Sciatic nerve (tissue), 2 donors: ENCODE data around the gene LRBA. TPM values are rescaled to one million over a fixed set of nuclear protein-coding genes. Genes with fewer than 3 reads are reported as not detected.

Experiments used
- ATAC-seq: fragments of 200-7000 bp; cut with Tn5 transposase; one replicate; pipeline ENCODE4 v1.9.1; 2020; ENCODE audit warnings: mild to moderate bottlenecking, moderate library complexity
- DNase-seq: peaks from one replicate; pipeline ENCODE4 v3.0.0-alpha.2; 2020; ENCODE audit warnings: low spot score
- intact Hi-C: fragments of 100-400 bp; cut with DNase I; formaldehyde crosslinking; loops from one replicate; pipeline ENCODE4 v1.14.2; 2022
- total RNA-seq: library from RNA; stranded (reverse); fragmentation: NEBNext Ultra II Directional; extraction: Animal tissue kit (Norgen Biotek cat#: 25700); gene quantifications from one replicate; pipeline ENCODE4 v1.2.1, GENCODE V29; 2021
- donor health status: DM: no; HTN: no; CAD: no.
- donor health status: DM: no; HTN: no; CAD: no.

LRBA gene
- total RNA-seq, 1 donor from 2014 or later, result 34.5 TPM

- intact Hi-C loops, result no loop called here
- no peak for DNase-seq
- ATAC-seq, result no peak
These were observed 752.5 kb downstream of the LRBA start for GRCh38 chr4:150262611-150263010.

- DNase-seq (no peak), ATAC-seq (no peak)
- intact Hi-C loops, result no loop called here
These were observed 753.5 kb downstream of the LRBA start for GRCh38 chr4:150261571-150261970.

DNA sequence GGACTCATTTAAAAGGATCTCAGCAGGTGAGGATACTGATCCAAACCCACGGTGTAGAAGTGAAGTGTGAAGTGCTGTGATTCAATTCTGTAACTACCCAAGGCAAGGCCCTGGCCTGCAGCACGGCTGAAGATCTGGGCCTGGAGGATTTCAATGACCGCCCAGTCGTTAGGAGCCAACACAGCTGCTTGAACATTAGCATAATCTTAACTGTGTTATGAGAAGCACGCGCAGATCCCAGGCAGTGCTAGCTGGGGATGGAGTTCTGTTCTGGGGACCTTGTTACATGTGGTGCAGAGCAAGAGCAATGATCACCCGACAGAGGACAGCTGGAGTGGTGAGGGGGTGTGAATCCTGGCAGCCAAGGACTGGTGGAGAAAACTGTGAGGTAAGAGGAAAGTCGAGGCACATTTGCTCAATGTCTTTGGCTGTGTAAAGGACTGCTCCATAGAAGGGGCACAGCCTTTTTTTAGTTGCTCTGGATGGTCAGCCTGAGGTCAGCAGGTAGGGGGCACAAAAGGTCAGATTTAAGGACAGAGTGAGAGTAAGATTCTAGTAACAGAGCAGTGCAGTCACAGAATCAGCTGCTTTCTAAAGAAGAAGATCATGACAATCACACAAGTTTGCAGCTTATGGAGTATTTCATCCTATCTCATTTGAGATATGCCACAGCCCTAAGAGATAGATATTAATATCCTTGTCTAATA is 755.1 kb downstream of the LRBA start:
- intact Hi-C loops, result no loop called here
- ATAC-seq (no peak), DNase-seq (no peak)

DNA sequence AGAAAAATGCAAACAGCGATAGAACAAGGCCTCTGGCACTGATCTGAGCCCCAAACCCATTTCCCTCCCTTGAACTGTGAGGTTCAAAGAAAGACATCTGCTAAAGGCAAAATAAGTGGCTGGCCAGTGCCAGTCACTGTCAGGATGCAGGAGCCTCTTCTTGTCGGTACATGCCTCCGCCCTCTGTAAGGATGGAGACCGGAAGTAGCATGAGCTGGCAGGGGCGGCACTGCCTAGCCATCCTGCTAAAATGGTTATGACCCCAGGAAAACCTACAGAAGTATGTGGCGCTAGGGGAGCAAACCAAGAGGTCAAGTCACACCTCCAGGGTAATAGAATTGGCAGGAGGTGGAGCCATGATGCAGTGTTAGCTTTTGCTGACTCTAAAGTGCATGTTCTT is 756.5 kb downstream of the LRBA start:
- ATAC-seq (no peak), DNase-seq (no peak)

GRCh38 chr4:150256841-150257730 is 758.0 kb downstream of the LRBA start:
- ATAC-seq, result no peak
- intact Hi-C loops, result no loop called here
- no peak for DNase-seq

More for the DNA sequence above, 756.5 kb downstream of the LRBA start:
- intact Hi-C loops, result no loop called here

- no peak for DNase-seq
- no peak for ATAC-seq
- intact Hi-C loops, result no loop called here
These were observed 758.9 kb downstream of the LRBA start for GRCh38 chr4:150256225-150256620.

- ATAC-seq (no peak), DNase-seq (no peak)
- intact Hi-C loops, result no loop called here
These were observed 759.4 kb downstream of the LRBA start for GRCh38 chr4:150255610-150256224.

DNA sequence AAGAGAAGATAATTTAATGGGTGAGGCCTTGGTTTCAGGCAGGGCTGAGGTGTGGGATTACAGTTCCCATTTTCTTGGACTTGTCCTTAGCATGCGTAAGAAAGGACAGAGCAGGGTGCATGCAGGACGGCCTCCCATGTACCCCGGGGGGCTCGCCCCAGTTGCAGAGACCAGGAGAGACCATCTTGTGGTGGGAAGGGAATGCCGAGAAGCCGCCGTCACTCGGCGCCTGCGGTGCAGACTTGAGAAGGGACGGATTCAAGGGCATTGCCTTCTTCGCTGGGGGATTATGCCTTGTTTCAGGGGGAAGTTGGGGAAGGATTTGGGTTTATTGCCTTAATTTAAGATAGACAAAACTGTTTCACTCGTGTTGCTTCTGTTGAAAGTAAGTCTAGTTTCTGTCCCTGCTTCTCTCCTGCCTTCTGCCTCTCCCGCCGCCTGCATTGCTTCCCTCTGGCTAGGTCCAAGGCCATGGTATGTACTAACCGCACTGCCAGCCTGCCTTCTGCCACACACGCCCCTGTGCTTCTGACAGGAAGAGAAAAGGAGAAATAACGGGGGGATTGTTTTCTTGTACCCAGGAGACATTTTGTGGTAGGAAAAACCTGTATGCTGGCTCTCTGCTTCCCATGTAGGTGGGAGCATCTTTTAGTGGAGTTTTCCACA is 761.0 kb downstream of the LRBA start:
- intact Hi-C loops, result no loop called here
- ATAC-seq, result no peak
- no peak for DNase-seq

GRCh38 chr4:150253416-150253815 is 761.7 kb downstream of the LRBA start:
- intact Hi-C loops, result no loop called here
- no peak for DNase-seq

DNA sequence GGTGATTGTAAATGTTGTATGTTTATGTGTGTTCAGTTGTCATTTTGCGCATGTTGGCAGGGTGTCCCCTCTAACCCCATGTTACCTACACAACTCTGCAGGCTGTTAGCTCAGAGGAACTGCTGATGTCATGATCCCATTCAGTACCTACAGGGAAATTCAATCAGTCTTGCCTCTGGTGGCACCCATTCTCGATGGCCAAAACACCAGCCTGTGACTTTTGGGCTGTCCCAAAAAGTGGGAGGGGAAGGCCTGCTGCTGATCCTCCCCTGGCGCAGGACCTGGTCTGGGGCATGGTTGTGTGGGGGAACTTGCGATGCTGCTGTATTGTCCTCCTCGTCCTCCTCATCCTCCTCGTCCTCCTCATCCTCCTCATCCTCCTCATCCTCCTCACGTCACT is 762.3 kb downstream of the LRBA start:
- DNase-seq (no peak), ATAC-seq (no peak)
- intact Hi-C loops, result no loop called here

More at GRCh38 chr4:150253416-150253815, 761.7 kb downstream of the LRBA start:
- no peak for ATAC-seq

DNA sequence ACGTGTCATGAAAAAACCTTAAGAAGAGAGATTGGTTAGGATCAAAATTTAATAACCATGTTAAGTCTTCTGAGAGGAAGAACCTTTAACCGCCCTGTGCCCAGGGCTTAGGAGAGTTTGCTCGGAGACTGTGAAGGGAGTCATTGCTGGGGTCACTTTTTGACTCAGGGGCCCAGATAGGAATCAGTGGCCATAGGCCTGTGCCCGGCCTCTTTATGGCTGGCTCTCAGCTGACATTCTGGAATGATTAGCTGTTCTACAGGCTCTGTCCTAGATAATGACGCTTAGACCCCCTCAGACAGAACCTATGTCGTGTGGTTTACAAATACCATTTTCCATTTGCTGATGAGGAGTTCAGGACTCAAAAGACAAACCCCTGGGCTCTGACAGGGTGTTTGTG is 762.8 kb downstream of the LRBA start:
- DNase-seq, result no peak
- no peak for ATAC-seq
- intact Hi-C loops, result no loop called here

- ATAC-seq (no peak), DNase-seq (no peak)
- intact Hi-C loops, result no loop called here
These were observed 763.3 kb downstream of the LRBA start for GRCh38 chr4:150251752-150252190.

- DNase-seq (no peak), ATAC-seq (no peak)
- intact Hi-C loops, result no loop called here
These were observed 764.0 kb downstream of the LRBA start for GRCh38 chr4:150250998-150251651.

GRCh38 chr4:150250293-150250997 is 764.6 kb downstream of the LRBA start:
- ATAC-seq, result no peak
- intact Hi-C loops, result no loop called here
- no peak for DNase-seq

GRCh38 chr4:150248181-150248580 is 766.9 kb downstream of the LRBA start:
- intact Hi-C loops, result no loop called here
- ATAC-seq (no peak), DNase-seq (no peak)

DNA sequence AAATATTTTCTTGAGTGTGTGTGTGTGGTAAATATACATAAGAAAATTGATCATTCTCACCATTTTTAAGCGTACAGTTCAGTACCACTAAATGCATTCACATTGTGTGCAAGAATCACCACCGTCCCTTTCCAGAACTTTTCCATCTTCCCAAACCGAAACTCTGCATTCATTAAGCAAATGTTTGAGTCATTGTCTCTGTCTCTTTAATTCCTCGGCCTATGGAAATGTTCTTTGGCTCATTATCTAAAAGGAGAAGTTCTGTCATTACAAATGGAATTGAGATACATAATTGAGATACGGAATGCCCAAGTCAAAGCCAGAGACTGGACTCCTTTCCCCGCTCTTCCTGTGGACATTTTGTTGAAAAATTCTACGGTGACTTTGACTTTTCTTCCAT is 767.9 kb downstream of the LRBA start:
- intact Hi-C loops, result no loop called here

GRCh38 chr4:150244600-150244999 is 770.5 kb downstream of the LRBA start:
- no peak for ATAC-seq
- intact Hi-C loops, result no loop called here
- no peak for DNase-seq

More for the DNA sequence above, 767.9 kb downstream of the LRBA start:
- ATAC-seq (no peak), DNase-seq (no peak)

DNA sequence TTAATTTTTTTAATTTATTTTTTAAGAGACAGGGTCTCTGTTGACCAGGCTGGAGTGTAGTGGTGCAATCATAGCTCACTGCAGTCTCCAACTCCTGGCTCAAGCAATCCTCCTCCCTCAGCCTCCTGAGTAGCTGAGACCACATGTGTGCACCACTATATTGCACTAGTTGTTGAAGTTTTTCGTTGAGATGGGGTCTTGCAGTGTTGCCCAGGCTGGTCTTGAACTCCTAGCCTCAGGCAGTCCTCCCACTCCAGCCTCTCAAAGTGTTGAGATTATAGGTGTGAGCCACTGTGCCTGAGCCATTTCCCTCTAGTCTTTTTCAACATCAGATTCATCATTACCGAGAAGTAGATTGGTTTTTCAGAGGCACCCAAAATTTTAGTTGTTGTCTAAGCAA is 771.2 kb downstream of the LRBA start:
- no peak for DNase-seq
- intact Hi-C loops, result no loop called here
- ATAC-seq, result no peak
